Measurements from ENCODE around the gene PTPRB.

The PTPRB gene

DNA sequence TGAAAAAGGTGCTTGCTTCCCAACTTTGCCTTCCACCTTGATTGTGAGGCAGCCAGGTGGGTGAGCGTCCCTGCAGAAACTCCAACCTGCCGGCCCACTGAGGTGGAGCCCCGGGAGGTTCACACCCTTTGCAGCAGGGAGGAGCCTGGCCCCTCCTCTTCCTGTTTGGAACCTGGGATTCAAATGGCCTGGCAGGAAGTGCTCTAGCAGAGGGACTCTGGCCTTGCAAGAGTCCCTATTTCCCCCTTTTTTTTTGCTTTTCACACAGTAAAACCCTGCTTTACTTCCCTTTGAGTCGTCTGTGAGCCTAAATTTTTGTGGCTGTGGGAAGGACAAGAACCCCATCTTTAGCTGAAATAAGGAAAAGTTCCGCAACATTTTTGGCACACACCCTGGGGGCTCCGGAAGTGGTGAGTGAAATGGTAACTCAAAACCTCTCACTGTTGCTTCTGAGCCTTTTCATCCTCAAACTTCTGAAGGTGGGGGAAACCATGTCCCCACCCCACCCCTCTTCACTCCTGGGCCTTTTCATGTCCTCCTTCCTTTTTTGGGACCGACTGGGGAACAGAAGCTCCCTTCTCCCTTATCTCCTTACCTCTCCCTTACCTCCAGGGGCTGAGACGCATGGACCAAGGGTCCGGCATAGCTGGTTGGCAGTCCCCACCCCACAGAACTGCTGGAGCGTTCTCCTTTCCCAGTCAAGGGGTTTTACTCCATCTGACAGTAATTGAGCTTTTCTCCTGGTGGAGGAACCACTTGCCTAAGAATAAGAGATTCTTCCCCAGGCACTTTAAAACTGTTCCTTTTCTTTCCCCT lies 169.1 kb downstream of the PTPRB start:
- H3K4me3 ChIP-seq (ENCODE audit: low read depth, low read length), result no peak overlapping the region
- TF ChIP-seq, protein P1, sequence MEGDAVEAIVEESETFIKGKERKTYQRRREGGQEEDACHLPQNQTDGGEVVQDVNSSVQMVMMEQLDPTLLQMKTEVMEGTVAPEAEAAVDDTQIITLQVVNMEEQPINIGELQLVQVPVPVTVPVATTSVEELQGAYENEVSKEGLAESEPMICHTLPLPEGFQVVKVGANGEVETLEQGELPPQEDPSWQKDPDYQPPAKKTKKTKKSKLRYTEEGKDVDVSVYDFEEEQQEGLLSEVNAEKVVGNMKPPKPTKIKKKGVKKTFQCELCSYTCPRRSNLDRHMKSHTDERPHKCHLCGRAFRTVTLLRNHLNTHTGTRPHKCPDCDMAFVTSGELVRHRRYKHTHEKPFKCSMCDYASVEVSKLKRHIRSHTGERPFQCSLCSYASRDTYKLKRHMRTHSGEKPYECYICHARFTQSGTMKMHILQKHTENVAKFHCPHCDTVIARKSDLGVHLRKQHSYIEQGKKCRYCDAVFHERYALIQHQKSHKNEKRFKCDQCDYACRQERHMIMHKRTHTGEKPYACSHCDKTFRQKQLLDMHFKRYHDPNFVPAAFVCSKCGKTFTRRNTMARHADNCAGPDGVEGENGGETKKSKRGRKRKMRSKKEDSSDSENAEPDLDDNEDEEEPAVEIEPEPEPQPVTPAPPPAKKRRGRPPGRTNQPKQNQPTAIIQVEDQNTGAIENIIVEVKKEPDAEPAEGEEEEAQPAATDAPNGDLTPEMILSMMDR (IDR thresholded peaks at IDR 0.05; ENCODE audit: control insufficient read depth, extremely low read depth, insufficient read depth), result no peak
- DNase-seq (ENCODE audit: low read depth), result no peak

DNA sequence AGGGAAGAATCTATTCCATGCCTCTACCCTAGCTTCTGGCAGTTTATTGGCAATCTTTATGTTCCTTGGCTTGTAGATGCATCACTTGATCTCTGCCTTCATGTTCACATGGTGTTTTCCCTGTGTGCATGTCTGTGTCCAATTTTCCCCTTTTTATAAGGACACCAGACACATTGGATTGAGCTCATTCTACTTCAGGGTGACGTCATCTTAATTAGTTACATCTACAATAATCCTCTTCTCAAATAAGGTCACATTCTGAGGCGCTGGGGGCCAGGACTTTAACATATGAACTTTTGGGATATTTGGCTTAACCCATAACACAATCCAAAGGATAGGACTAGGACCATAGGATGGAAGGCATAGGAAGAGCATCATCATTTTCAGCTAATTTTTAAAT lies 169.8 kb downstream of the PTPRB start:
- no peak for DNase-seq (ENCODE audit: low read depth)
- TF ChIP-seq, protein P1 (IDR thresholded peaks at IDR 0.05; ENCODE audit: control insufficient read depth, extremely low read depth, insufficient read depth), result no peak
- no peak overlapping the region for H3K4me3 ChIP-seq (ENCODE audit: low read depth, low read length)

DNA sequence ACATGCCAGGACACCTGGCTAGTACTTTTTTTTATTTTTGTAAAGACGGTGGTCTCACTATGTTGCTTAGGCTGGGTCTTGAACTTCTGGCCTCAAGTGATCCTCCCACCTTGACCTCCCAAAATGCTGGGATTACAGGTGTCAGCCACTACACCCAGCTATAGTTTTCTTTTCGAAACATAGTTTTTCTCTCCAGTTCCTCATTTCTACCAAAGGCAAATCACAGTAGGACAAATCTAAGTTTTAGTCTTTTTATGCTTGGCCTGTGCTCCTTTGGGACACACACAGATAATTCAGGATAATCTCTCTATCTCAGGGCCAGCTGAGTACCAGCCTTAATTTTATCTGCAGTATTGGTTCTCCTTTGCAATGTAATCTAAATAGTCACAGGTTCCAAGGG lies 170.5 kb downstream of the PTPRB start:
- no peak for DNase-seq (ENCODE audit: low read depth)
- H3K4me3 ChIP-seq (ENCODE audit: low read depth, low read length), result no peak overlapping the region
- TF ChIP-seq, protein P1 (IDR thresholded peaks at IDR 0.05; ENCODE audit: control insufficient read depth, extremely low read depth, insufficient read depth), result no peak

All from LNCaP clone FGC (cell line).